ENCODE results near the gene ST3GAL4.
"Not testable (repeated sequence)": the region's sequence is repeated elsewhere in the genome, so short reads cannot be mapped to it uniquely, and the experiment has no call there.

Gene ST3GAL4

DNA sequence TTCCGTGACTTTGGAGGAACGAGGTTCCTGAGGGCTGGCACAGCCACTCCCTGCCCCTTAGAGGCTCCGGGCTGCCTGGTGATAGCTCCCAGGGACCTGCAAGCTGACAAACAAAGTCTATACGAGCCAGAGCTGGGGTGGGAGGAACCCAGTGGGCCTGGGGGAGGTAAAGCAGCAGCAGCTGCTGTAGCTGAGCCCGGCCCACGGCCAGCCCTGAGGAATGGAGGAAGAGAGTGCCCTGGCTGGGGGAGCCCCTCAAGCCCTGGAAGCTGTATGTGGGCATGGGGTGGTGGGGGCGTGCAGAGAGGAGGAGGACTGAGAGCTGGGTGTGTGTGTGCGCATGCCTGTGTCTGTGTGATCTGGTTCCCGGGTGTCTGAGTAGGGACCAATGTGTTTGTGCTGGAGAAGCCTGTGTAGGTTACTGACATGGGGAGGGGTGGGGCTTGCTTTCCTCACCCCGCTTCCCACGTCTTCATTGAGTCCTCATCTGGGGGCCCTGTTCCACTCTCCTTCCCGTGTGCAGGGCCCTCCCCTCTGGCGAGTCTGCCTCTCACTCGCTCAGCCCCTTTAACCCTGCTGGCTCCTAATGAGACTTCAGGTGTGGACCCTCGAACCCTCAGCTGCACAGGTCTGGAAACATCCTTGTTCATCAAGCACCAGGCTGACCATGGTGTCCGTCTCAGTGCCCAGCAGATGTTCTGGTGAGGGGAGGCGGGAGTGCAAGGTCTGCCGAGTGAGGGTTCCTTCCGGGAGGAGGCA is 10.8 kb downstream of the ST3GAL4 start:
- no peak for DNase-seq

DNA sequence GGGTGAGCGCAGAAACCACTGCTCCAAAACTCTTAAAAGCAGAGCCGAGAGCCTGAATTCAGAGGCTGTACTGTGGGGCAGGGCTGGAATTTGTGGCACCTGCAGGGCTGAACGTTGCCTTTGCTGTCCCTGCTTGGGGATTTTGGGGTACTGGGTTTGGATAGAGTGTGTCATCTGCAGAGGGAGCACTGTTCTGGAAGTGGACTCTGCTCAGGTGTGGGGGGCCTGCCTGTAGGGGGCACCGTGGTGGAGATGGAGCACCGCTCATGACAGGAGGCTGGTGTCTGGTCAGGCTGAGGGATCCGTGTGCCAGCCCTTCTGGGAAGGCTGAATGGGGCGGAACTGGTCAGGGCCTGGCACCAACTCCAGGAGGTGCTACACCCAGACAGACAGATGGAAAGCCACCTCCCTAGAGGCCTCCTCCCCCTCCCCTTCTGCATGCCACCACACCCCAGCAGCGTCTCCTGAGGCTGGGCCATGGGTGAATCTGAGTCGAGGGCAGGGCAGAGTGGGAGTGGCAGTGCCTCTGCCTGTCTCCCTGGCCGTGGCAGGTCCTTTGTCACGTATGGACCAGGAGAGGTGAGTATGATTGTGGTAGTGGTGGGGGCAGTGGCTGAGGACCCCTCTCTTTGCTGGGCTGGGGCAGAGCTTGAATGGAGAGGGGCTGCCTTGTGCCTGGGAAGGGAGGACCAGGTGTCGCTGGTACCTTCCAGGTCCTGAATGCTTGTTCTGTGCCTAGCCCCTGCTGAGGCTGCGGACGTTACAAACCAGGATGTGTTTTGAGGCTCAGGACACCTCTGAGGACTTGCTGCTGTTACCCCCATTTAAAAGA is 11.6 kb downstream of the ST3GAL4 start:
- DNase-seq: not testable (repeated sequence)

DNA sequence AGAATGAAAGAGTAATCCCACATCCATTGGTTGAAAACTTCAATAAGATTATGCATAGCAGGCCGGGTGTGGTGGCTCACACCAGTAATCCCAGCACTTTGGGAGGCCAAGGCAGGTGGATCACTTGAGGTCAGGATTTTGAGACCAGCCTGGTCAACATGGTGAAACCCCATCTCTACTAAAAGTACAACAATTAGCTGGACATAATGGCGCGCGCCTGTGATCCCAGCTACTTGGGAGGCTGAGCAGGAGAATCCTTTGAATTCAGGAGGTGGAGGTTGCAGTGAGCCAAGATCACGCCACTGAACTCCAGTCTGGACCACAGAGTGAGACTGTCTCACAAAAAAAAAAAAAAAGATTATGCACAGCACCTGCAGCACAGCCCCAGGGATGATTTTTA is 12.3 kb downstream of the ST3GAL4 start:
- DNase-seq: not testable (repeated sequence)

GRCh38 chr11:126368336-126369119 is 13.0 kb downstream of the ST3GAL4 start:
- not testable (repeated sequence) for DNase-seq

- no peak for DNase-seq
Measured at GRCh38 chr11:126370016-126370415, 14.5 kb downstream of the ST3GAL4 start.

DNA sequence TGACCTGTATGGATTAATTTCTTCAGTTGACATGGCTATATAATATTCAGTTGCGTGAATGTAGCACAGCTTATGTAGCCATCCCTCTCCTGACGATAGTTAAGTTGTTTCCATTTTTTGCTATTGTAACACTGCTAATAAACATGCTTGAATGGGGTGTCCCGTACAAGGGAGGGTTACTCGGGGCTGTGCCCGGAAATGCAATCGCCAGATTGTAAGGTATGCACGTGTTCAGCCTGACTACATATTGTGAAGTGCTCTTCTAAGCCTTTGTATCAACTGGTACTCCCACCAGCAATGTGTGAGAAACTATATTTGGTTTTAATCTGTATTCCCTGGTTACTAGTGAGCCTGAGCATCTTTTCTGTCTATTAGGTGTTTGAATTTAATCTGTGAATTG is 16.1 kb downstream of the ST3GAL4 start:
- DNase-seq: no peak

GRCh38 chr11:126373389-126374066 is 18.0 kb downstream of the ST3GAL4 start:
- not testable (repeated sequence) for DNase-seq

DNA sequence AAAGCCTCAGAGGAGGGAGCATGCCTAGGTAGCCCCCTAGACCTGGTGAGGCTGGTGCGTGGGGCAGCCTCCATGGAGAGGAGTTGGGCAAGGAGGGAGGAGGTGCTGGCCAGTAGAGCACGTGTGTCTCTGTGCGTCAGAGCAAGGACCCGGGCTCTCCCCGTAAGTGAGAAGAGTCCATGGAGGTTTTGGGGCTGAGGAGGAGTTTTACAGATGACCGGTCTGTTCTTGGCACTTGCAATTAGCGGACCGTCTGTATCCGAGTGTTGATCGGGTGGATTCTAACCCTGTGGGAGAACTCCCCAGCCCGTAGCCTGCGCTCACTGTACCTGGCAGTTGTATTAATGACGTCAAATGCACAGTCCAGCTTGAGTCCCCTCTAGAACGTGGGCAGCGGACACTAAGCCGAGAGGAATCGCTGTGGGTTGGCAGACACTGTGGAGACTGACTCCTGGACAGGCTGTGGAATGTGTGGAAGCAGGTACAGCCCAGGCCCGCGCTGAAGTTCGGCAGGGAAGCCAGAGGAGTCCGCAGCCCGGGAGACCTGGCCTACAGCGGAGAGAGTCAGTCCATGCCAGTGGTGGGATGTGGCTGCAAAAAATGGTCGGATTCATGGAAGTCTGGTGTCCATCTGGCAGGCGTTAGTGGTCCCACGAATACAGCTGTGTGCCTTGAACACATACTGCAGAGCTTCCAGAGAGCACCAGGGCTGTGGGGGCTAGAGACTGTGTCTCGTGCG is 19.2 kb downstream of the ST3GAL4 start:
- DNase-seq: not testable (repeated sequence)

- DNase-seq: no peak
Measured at GRCh38 chr11:126375726-126376125, 20.2 kb downstream of the ST3GAL4 start.

- no peak for DNase-seq
Measured at GRCh38 chr11:126378763-126379162, 23.3 kb downstream of the ST3GAL4 start.

- DNase-seq: no peak
Measured at GRCh38 chr11:126380909-126381308, 25.4 kb downstream of the ST3GAL4 start.

- not testable (repeated sequence) for DNase-seq
Measured at GRCh38 chr11:126381960-126382359, 26.5 kb downstream of the ST3GAL4 start.

GRCh38 chr11:126382641-126383040 is 27.2 kb downstream of the ST3GAL4 start:
- DNase-seq: not testable (repeated sequence)

- no peak for DNase-seq
Measured at GRCh38 chr11:126383339-126384335, 28.2 kb downstream of the ST3GAL4 start.

DNA sequence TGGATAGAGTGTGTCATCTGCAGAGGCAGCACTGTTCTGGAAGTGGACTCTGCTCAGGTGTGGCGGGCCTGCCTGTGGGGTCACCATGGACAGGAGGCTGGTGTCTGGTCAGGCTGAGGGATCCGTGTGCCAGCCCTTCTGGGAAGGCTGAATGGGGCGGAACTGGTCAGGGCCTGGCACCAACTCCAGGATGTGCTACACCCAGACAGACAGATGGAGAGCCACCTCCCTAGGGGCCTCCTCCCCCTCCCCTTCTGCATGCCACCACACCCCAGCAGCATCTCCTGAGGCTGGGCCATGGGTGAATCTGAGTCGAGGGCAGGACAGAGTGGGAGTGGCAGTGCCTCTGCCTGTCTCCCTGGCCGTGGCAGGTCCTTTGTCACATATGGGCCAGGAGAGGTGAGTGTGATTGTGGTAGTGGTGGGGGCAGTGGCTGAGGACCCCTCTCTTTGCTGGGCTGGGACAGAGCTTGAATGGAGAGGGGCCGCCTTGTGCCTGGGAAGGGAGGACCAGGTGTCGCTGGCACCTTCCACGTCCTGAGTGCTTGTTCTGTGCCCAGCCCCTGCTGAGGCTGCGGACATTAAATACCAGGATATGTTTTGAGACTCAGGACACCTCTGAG is 29.1 kb downstream of the ST3GAL4 start:
- DNase-seq: no peak

DNA sequence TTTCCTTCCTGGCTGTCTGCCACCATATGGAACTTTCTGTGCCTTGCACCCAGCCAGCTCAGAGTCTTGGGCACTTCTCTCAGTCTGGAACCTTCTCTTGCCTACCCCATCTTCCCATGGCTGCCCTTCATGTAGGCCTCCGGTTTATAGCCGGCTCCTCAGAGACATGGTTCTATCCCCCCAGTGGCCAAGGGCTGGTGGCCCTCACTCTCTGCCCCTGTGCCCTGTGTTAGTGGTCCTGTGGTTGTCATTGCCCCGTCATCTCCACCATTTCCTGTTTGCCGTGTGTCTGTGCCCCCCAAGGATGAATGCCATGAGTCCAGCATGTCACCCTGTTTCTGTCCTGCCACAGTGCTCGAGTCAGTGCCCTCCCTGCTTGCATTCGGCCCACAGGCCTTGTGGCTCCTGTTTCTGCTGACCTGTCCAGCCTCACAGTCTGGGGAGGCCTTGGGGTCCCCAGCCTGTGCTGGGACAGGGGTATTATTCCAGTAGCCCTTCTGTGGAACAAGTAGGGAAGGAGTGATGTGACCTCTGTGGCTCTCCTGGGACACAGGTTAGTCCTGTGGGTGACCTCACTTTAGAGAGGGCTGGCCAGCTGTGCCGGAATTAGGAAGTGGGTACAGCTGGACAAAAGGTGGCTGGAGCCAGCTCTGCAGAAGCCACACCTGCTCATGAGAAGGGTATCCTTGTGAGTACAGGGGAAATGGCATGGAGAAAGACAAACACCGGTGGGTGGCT is 30.7 kb downstream of the ST3GAL4 start:
- no peak for DNase-seq

GRCh38 chr11:126386729-126387071 is 31.2 kb downstream of the ST3GAL4 start:
- not testable (repeated sequence) for DNase-seq

DNA sequence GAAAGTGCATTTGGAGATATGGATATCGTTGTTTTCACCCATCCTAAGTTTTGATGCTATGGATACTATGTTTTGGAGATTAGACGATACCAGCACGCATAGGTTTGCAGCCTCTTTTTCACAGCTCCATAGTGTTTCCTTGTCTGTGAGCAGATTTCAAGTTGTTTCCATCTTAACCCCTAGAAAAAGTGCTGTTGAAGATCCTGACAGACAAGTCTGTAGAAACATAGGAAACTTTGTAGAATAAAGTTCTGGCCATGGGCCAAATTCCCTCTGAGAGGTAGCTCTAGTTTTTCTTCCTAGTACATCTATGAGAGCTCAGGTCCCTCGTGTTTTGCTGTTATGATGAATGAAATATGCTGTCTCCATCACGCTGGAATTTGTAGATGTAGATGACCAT is 32.4 kb downstream of the ST3GAL4 start:
- no peak for DNase-seq

DNA sequence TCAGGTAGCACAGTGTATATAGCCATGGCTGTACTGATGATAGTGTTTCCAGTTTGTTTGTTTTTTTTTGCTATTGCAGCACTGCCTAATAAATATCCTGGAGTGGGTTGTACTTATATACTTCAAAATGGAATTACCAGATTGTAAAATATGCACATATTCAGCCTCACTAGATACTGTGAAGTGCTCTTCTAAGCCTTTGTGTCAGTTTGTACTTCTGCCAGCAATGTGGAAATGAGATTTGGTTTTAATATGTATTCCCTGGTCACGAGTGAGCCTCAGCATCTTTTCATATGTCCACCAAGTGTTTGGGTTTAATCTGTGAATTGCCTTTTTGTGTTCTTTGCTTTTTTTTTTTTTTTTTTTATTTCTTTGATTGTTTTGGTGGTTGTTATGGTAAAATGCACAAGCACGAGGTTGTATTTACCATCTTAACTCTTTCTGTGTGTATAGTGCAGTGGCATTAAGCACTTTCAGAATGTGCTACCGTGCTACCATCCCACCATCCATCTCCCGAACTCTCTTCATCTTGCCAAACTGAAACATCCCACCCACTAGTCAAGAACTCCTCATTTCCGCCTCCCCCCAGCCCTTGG is 34.9 kb downstream of the ST3GAL4 start:
- DNase-seq: no peak
